ENCODE results near the gene KRTAP10-9. TPM values are rescaled to one million over a fixed set of nuclear protein-coding genes. Genes with fewer than 3 reads are reported as not detected.

Gene KRTAP10-9
- total and polyA plus RNA-seq, 2 donors from 2014 or later = not detected

- H3K9ac ChIP-seq (ENCODE audit: low read length in 3 of 3) = no peak overlapping the region
- no peak for TF ChIP-seq CTCF (IDR thresholded peaks at IDR 0.05; ENCODE audit: borderline replicate concordance, extremely low read depth, insufficient read depth)
- H3K27me3 ChIP-seq (ENCODE audit: control insufficient read depth, insufficient read depth, low read length) = no peaks in the 10 kb centered on the region
- no peaks in the 10 kb centered on the region for H3K36me3 ChIP-seq (ENCODE audit: control insufficient read depth in 2 of 3, insufficient read depth in 3 of 3, low read length in 3 of 3)
- DNase-seq = no peak
- peaks cover 0 to 2% (median 0%) of the 10 kb centered on the region in 3 donors for H3K9me3 ChIP-seq (ENCODE audit: control insufficient read depth in 2 of 3, insufficient read depth in 1 of 3, low read length in 3 of 3)
- no peak for FAIRE-seq
- H3K4me3 ChIP-seq (ENCODE audit: low read length in 3 of 3) = no peak overlapping the region
- H3K27ac ChIP-seq (ENCODE audit: low read depth in 2 of 2, low read length in 2 of 2) = no peak overlapping the region
- intact Hi-C loops (cut with DNase I) = no loop called here
- H3K4me1 ChIP-seq (ENCODE audit: control insufficient read depth in 2 of 3, insufficient read depth in 2 of 3, low read depth in 1 of 3, low read length in 3 of 3) = no peaks in the 10 kb centered on the region
These were observed 37.8 kb downstream of the KRTAP10-9 start for GRCh38 chr21:44664691-44665090.

GRCh38 chr21:44666401-44667320 lies 39.8 kb downstream of the KRTAP10-9 start, which contains the start of gene KRTAP12-2:
Gene KRTAP12-2, minus strand, starts transcription at chr21:44666927. Its CDS starts 41 bp downstream, at chr21:44666886.
- FAIRE-seq (no peak), DNase-seq (no peak)
- H3K9ac ChIP-seq (ENCODE audit: low read length in 3 of 3) = no peak within 1 kb of the TSS
- TF ChIP-seq CTCF (IDR thresholded peaks at IDR 0.05; ENCODE audit: borderline replicate concordance, extremely low read depth, insufficient read depth) = no peak
- no peaks in the 10 kb centered on the region for H3K27me3 ChIP-seq (ENCODE audit: control insufficient read depth, insufficient read depth, low read length)
- no peak within 1 kb of the TSS for H3K4me3 ChIP-seq (ENCODE audit: low read length in 3 of 3)
- intact Hi-C loops (cut with DNase I) = no loop called here
- H3K27ac ChIP-seq (ENCODE audit: low read depth in 2 of 2, low read length in 2 of 2) = no peak within 1 kb of the TSS
- peaks cover 0 to 2% (median 0%) of the 10 kb centered on the region in 3 donors for H3K9me3 ChIP-seq (ENCODE audit: control insufficient read depth in 2 of 3, insufficient read depth in 1 of 3, low read length in 3 of 3)
- H3K4me1 ChIP-seq (ENCODE audit: control insufficient read depth in 2 of 3, insufficient read depth in 2 of 3, low read depth in 1 of 3, low read length in 3 of 3) = no peaks in the 10 kb centered on the region
- no peaks in the 10 kb centered on the region for H3K36me3 ChIP-seq (ENCODE audit: control insufficient read depth in 2 of 3, insufficient read depth in 3 of 3, low read length in 3 of 3)

GRCh38 chr21:44667612-44668011 lies 40.7 kb downstream of the KRTAP10-9 start:
- Histone ChIP-seq H3K4me1 (ENCODE audit: control insufficient read depth in 2 of 3, insufficient read depth in 2 of 3, low read depth in 1 of 3, low read length in 3 of 3) (no peaks in the 10 kb centered on the region), H3K4me3 (ENCODE audit: low read length in 3 of 3) (no peak overlapping the region), H3K27ac (ENCODE audit: low read depth in 2 of 2, low read length in 2 of 2) (no peak overlapping the region), H3K9me3 (ENCODE audit: control insufficient read depth in 2 of 3, insufficient read depth in 1 of 3, low read length in 3 of 3) (peaks cover 0 to 2% (median 0%) of the 10 kb centered on the region in 3 donors), H3K9ac (ENCODE audit: low read length in 3 of 3) (no peak overlapping the region), H3K36me3 (ENCODE audit: control insufficient read depth in 2 of 3, insufficient read depth in 3 of 3, low read length in 3 of 3) (no peaks in the 10 kb centered on the region), H3K27me3 (ENCODE audit: control insufficient read depth, insufficient read depth, low read length) (no peaks in the 10 kb centered on the region)
- TF ChIP-seq CTCF (IDR thresholded peaks at IDR 0.05; ENCODE audit: borderline replicate concordance, extremely low read depth, insufficient read depth) = no peak
- FAIRE-seq = no peak
- DNase-seq = no peak
- intact Hi-C loops (cut with DNase I) = no loop called here
